Stomach (tissue), 9 donors: Measurements from ENCODE around the gene NFATC4. TPM values are rescaled to one million over a fixed set of nuclear protein-coding genes. Genes with fewer than 3 reads are reported as not detected.
"Not testable (repeated sequence)": the region's sequence is repeated elsewhere in the genome, so short reads cannot be mapped to it uniquely, and the experiment has no call there.

Experiments
- DNase-seq, 2 donors: peaks; one replicate each; pipeline versions ENCODE4 v3.0.0 to v3.0.0-alpha.2; 2013 to 2019
- H3K27ac ChIP-seq, 5 donors: fragments of 200-600 bp in 4 of 5; sonication (generic) in 4 of 5; one replicate each; pipeline ENCODE4 v1.5.1; 2013 to 2019; ENCODE audit warnings: mild to moderate bottlenecking in 1 of 5, moderate library complexity in 1 of 5
- H3K27me3 ChIP-seq, 3 donors: fragments of 200-600 bp; sonication (generic); one replicate each; pipeline ENCODE4 v1.5.1; 2017 to 2019; ENCODE audit warnings: mixed run types in 1 of 3
- H3K36me3 ChIP-seq, 4 donors: fragments of 200-600 bp; sonication (generic); 1 replicate in 3 of 4; 2 replicates in 1 of 4; pipeline ENCODE4 v1.5.1; 2016 to 2019
- H3K4me1 ChIP-seq, 4 donors: fragments of 200-600 bp; sonication (generic); one replicate each; pipeline ENCODE4 v1.5.1; 2016 to 2019
- H3K4me3 ChIP-seq, 4 donors: fragments of 200-600 bp; sonication (generic) in 3 of 4; one replicate each; pipeline ENCODE4 v1.5.1; 2016 to 2019; ENCODE audit warnings: mild to moderate bottlenecking in 1 of 4
- H3K9me3 ChIP-seq, 4 donors: fragments of 200-600 bp; sonication (generic); one replicate each; pipeline ENCODE4 v1.5.1; 2016 to 2019
- EP300 ChIP-seq: sonication (generic); formaldehyde crosslinking; IDR thresholded peaks from one replicate; pipeline ENCODE4 v1.6.1; 2017; ENCODE audit warnings: antibody characterized with exemption
- POLR2A ChIP-seq, 4 donors: fragments of 450-650 bp; IDR thresholded peaks; one replicate each; pipeline ENCODE4 v1.6.1; 2016; ENCODE audit warnings: antibody characterized with exemption in 4 of 4, control low read depth in 2 of 4, mild to moderate bottlenecking in 1 of 4, moderate library complexity in 1 of 4
- POLR2AphosphoS5 ChIP-seq, 3 donors: sonication (generic); formaldehyde crosslinking; IDR thresholded peaks; one replicate each; pipeline ENCODE4 v1.6.1; 2016; ENCODE audit warnings: antibody characterized with exemption in 3 of 3
- WGBS, 5 donors: extraction: QIAGEN DNeasy Blood & Tissue Kit in 3 of 5; methylation state at CpG; one replicate each; pipeline versions ENCODE4 v1.1.5 to v1.1.7; 2013 to 2018; 5-methylcytosine and 5-hydroxymethylcytosine counted together
- intact Hi-C: fragments of 100-400 bp; cut with DNase I; formaldehyde crosslinking; loops from one replicate; pipeline ENCODE4 v1.15.1; 2023; ENCODE audit warnings: low total_unique reads
- polyA plus RNA-seq, 3 donors: library from polyadenylated mRNA; stranded (reverse); fragments of 200-250 nt; gene quantifications; one replicate each; pipeline ENCODE4 v1.2.3, GENCODE V29; 2013
- total RNA-seq, 5 donors: library from RNA; depleted of rRNA; stranded (reverse); fragments of >200 nt; gene quantifications; one replicate each; pipeline versions ENCODE4 v1.1.0 to v1.2.3, GENCODE V29; 2014 to 2016
- TF ChIP-seq, protein P1 (sequence below), 7 experiments: fragments of 450-650 bp in 4 of 7; fragments of 200-600 bp in 3 of 7; sonication (generic) in 3 of 7; IDR thresholded peaks; one replicate each; pipeline ENCODE4 v1.5.1; 2016 to 2019; ENCODE audit warnings: antibody characterized with exemption in 7 of 7, control low read depth in 2 of 7, mild to moderate bottlenecking in 1 of 7
- donor health status: healthy with polysubstance abuse.
- donor health status: Bipolar disorder and iron deficiency.
- donor health status: healthy.

Gene NFATC4
- total and polyA plus RNA-seq, 8 donors: 20.1 to 119 (median 57.9) TPM

DNA sequence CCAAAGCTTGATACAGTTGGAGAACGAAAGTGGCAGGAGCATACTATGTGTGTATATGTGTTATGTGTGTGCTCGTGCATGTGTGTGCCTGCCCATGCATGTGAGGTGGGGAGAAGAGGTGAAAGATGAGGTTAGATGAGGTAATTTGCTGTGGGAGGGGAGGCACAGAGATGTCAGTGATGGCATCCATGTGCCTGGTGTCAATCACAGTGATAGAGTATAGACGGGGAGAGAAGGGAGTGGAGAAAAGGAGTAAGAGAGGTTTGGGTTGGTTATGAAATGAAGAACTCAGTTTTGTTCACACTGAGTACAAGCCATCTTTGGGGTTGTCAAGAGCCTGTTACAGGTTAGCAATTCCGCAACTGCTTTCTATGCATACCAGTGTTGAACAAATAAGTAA lies 16.2 kb downstream of the NFATC4 start:
- Histone ChIP-seq H3K36me3 (no peaks in the 10 kb centered on the region), H3K9me3 (no peaks in the 10 kb centered on the region), H3K27ac (no peak overlapping the region), H3K4me1 (peaks cover 0 to 10% (median 0%) of the 10 kb centered on the region in 4 donors), H3K4me3 (no peak overlapping the region), H3K27me3 (no peaks in the 10 kb centered on the region)
- WGBS, 5 donors: 85 to 92% (median 91%) methylated on average over 4 of the region's 4 CpGs
- intact Hi-C loops: no loop called here
- no peak for DNase-seq
- TF ChIP-seq EP300: no peak
- TF ChIP-seq POLR2A (IDR thresholded peaks at IDR 0.05): no peak
- TF ChIP-seq POLR2AphosphoS5 (IDR thresholded peaks at IDR 0.05): no peak
- TF ChIP-seq, protein P1, sequence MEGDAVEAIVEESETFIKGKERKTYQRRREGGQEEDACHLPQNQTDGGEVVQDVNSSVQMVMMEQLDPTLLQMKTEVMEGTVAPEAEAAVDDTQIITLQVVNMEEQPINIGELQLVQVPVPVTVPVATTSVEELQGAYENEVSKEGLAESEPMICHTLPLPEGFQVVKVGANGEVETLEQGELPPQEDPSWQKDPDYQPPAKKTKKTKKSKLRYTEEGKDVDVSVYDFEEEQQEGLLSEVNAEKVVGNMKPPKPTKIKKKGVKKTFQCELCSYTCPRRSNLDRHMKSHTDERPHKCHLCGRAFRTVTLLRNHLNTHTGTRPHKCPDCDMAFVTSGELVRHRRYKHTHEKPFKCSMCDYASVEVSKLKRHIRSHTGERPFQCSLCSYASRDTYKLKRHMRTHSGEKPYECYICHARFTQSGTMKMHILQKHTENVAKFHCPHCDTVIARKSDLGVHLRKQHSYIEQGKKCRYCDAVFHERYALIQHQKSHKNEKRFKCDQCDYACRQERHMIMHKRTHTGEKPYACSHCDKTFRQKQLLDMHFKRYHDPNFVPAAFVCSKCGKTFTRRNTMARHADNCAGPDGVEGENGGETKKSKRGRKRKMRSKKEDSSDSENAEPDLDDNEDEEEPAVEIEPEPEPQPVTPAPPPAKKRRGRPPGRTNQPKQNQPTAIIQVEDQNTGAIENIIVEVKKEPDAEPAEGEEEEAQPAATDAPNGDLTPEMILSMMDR (IDR thresholded peaks at IDR 0.05): no peak

DNA sequence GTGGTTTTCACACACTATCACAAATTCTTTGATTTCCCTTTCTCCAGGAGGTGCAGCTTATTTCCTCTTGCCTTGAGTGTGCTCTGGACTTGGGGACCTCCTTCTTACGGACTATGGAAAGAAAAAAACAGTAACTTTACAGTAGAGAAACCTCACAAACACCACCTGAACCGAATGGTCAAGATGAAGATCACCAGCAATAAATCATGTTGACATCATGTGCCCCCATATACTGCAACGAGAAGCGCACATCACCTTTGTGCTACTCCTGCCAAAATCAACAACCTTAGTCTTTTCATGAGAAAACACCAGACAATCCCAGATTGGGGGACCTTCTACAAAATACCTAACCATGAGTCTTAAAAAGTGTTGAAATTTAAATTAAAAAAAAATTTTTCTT lies 17.5 kb downstream of the NFATC4 start:
- TF ChIP-seq POLR2A (IDR thresholded peaks at IDR 0.05) (no peak), POLR2AphosphoS5 (IDR thresholded peaks at IDR 0.05) (no peak), EP300 (no peak)
- TF ChIP-seq, protein P1 (IDR thresholded peaks at IDR 0.05): no peak
- H3K27me3 ChIP-seq: no peaks in the 10 kb centered on the region
- H3K36me3 ChIP-seq: no peaks in the 10 kb centered on the region
- no peak overlapping the region for H3K4me3 ChIP-seq
- no peaks in the 10 kb centered on the region for H3K9me3 ChIP-seq
- no peak overlapping the region for H3K27ac ChIP-seq
- DNase-seq: no peak
- intact Hi-C loops: no loop called here
- WGBS, 5 donors: 76 to 86% (median 83%) methylated on average over 4 of the region's 4 CpGs
- H3K4me1 ChIP-seq: peaks cover 0 to 10% (median 0%) of the 10 kb centered on the region in 4 donors

DNA sequence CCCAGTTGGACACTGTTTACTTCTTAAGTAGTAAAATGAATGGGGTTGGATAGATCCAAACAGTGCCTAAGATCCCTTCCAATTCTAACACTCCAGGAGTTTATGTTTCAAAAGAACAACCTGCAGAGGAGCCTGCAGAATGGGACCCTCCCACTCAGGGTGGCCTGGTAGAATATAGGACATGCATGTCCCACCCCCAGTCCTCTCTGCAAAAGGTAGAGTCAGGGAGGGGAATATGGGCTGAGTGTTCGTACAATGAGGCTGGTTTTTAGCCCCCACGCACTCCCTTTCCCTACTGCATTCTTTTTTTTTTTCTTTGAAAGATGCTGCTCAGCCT lies 19.0 kb downstream of the NFATC4 start:
- H3K36me3 ChIP-seq: no peaks in the 10 kb centered on the region
- H3K4me1 ChIP-seq: peaks cover 0 to 10% (median under 1%) of the 10 kb centered on the region in 4 donors
- intact Hi-C loops: no loop called here
- DNase-seq: no peak
- no peaks in the 10 kb centered on the region for H3K9me3 ChIP-seq
- H3K4me3 ChIP-seq: no peak overlapping the region
- no peaks in the 10 kb centered on the region for H3K27me3 ChIP-seq
- TF ChIP-seq POLR2A (IDR thresholded peaks at IDR 0.05): no peak
- TF ChIP-seq EP300: no peak
- no peak for TF ChIP-seq POLR2AphosphoS5 (IDR thresholded peaks at IDR 0.05)
- TF ChIP-seq, protein P1 (IDR thresholded peaks at IDR 0.05): no peak
- 82 to 92% (median 87%) methylated on average over 2 of the region's 2 CpGs for WGBS, 5 donors
- no peak overlapping the region for H3K27ac ChIP-seq

DNA sequence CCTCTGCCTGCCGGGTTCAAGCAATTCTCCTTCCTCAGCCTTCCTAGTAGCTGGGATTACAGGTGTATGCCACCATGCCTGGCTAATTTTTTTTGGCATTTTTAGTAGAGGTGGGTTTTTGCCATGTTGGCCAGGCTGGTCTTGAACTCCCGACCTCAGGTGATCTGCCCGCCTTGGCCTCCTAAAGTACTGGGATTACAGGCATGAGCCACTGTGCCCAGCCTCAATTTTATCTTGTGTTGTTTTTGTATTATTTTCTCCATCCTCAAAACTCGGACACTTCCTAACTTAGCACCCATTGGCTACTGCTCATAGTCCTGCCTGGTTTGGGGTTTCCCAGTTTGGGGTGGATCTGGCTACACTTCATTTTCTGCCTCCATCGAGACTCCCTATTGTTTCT lies 19.6 kb downstream of the NFATC4 start:
- 83 to 88% (median 85%) methylated on average over 5 of the region's 5 CpGs for WGBS, 5 donors
- H3K9me3 ChIP-seq, H3K27ac ChIP-seq, DNase-seq, intact Hi-C loops, H3K36me3 ChIP-seq, H3K27me3 ChIP-seq, H3K4me3 ChIP-seq: not testable (repeated sequence)
- H3K4me1 ChIP-seq: peaks cover 0 to 14% (median 5%) of the 10 kb centered on the region in 4 donors

DNA sequence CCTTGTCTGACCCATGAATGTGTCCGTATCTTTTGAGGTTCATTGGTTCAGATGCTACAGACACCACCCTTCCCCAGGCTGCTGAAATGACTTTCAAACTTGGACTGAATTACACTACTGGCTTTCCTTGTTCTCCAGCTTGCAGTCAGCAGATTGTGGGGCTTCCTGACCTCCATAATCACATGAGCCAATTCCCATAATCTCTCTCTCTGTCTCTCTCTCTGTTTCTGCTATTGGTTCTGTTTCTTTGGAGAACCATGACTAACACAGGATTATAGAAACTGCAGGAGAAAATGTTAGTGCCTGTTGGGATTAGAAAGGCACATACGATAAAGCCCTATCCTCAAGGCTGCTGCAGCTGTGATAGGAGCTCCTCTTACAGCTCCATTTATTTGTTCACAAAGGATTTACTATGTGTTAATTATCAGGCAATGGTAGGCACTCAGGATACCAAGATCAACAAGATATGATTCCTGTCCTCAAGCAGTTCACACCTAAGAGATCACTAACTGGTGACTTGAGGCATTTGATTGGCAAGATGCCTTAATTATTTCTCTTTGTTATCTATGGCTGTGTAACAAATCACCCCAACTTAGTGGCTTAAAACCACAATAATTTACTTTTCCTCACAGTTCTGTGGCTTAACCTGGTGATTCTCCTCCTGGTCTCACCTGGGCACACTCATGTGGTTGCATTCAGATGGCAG lies 20.6 kb downstream of the NFATC4 start:
- TF ChIP-seq POLR2AphosphoS5 (IDR thresholded peaks at IDR 0.05) (no peak), EP300 (no peak), POLR2A (IDR thresholded peaks at IDR 0.05) (no peak)
- TF ChIP-seq, protein P1 (IDR thresholded peaks at IDR 0.05): no peak
- no peaks in the 10 kb centered on the region for H3K9me3 ChIP-seq
- 51 to 68% (median 64%) methylated on average over 2 of the region's 2 CpGs for WGBS, 5 donors
- no peaks in the 10 kb centered on the region for H3K36me3 ChIP-seq
- DNase-seq: no peak
- intact Hi-C loops: no loop called here
- no peak overlapping the region for H3K27ac ChIP-seq
- no peaks in the 10 kb centered on the region for H3K27me3 ChIP-seq
- peaks cover 0 to 18% (median 7%) of the 10 kb centered on the region in 4 donors for H3K4me1 ChIP-seq
- no peak overlapping the region for H3K4me3 ChIP-seq
